Thoracic aorta (tissue), 2 donors: Measurements from ENCODE around the gene CDC42EP2. TPM values are rescaled to one million over a fixed set of nuclear protein-coding genes. Genes with fewer than 3 reads are reported as not detected.

Experiments
- ATAC-seq: fragments of 150-250 bp; one replicate; pipeline ENCODE4 v1.8.0; 2017; ENCODE audit warnings: low read depth; ENCODE audit not compliant: insufficient number of reproducible peaks, low FRiP score
- DNase-seq: peaks from one replicate; pipeline ENCODE4 v3.0.0-alpha.2; 2020; ENCODE audit warnings: low spot score
- H3K27ac ChIP-seq, 2 donors: fragments of 200-600 bp; sonication (generic); 1 replicate in 1 of 2; 2 replicates in 1 of 2; pipeline ENCODE4 v1.5.1; 2016; ENCODE audit warnings: mild to moderate bottlenecking in 2 of 2, moderate library complexity in 2 of 2
- H3K27me3 ChIP-seq: fragments of 200-600 bp; sonication (generic); replicated peaks from 2 replicates; pipeline ENCODE4 v1.6.0; 2016; ENCODE audit warnings: mild to moderate bottlenecking; ENCODE audit not compliant: insufficient read depth
- H3K36me3 ChIP-seq: fragments of 200-600 bp; sonication (generic); one replicate; pipeline ENCODE4 v1.5.1; 2016
- H3K4me1 ChIP-seq, 2 donors: fragments of 200-600 bp; sonication (generic); 1 replicate in 1 of 2; 2 replicates in 1 of 2; pipeline versions ENCODE4 v1.5.1 to v1.6.0; 2016; ENCODE audit warnings: low read depth in 2 of 2, mild to moderate bottlenecking in 1 of 2; ENCODE audit not compliant: control insufficient read depth in 1 of 2
- H3K4me3 ChIP-seq: fragments of 200-600 bp; sonication (generic); 2 replicates; pipeline ENCODE4 v1.5.1; 2016; ENCODE audit warnings: mild to moderate bottlenecking
- H3K9me3 ChIP-seq: fragments of 200-600 bp; sonication (generic); 2 replicates; pipeline ENCODE4 v1.5.1; 2016
- CTCF ChIP-seq: fragments of 200-600 bp; sonication (generic); IDR thresholded peaks from one replicate; pipeline ENCODE4 v1.5.1; 2019; ENCODE audit warnings: antibody characterized with exemption
- total RNA-seq, 2 donors: library from RNA; depleted of rRNA; stranded (reverse); fragments of >200 nt; gene quantifications; one replicate each; pipeline versions ENCODE4 v1.1.0 to v1.2.3, GENCODE V29; 2016

CDC42EP2 gene
- total RNA-seq, 2 donors from 2014 or later: 8.5 to 18.7 TPM

GRCh38 chr11:65309006-65309405 is 5.7 kb upstream of the CDC42EP2 start:
- H3K36me3 ChIP-seq: no peaks in the 10 kb centered on the region
- TF ChIP-seq CTCF: no peak
- no peak overlapping the region for H3K27ac ChIP-seq
- no peak overlapping the region for H3K4me3 ChIP-seq
- H3K4me1 ChIP-seq: peaks cover 4 to 23% of the 10 kb centered on the region in 2 donors
- H3K9me3 ChIP-seq: no peaks in the 10 kb centered on the region
- ATAC-seq (no peak), DNase-seq (no peak)
- H3K27me3 ChIP-seq: no peaks in the 10 kb centered on the region

GRCh38 chr11:65310215-65310614 is 4.5 kb upstream of the CDC42EP2 start:
- H3K36me3 ChIP-seq: no peaks in the 10 kb centered on the region
- peaks cover 2 to 24% of the 10 kb centered on the region in 2 donors for H3K4me1 ChIP-seq
- no peak for DNase-seq
- no peak for ATAC-seq
- no peaks in the 10 kb centered on the region for H3K27me3 ChIP-seq
- H3K9me3 ChIP-seq: no peaks in the 10 kb centered on the region
- H3K27ac ChIP-seq: no peak overlapping the region
- H3K4me3 ChIP-seq: no peak overlapping the region
- no peak for TF ChIP-seq CTCF

- Histone ChIP-seq H3K4me1 (peaks cover 0 to 22% of the 10 kb centered on the region in 2 donors), H3K27me3 (no peaks in the 10 kb centered on the region), H3K9me3 (no peaks in the 10 kb centered on the region), H3K36me3 (no peaks in the 10 kb centered on the region), H3K4me3 (no peak overlapping the region), H3K27ac (no peak overlapping the region)
- ATAC-seq (no peak), DNase-seq (no peak)
- no peak for TF ChIP-seq CTCF
These were observed 3.9 kb upstream of the CDC42EP2 start for GRCh38 chr11:65310736-65311135.

GRCh38 chr11:65311170-65311678 is 3.4 kb upstream of the CDC42EP2 start:
- DNase-seq (no peak), ATAC-seq (no peak)
- no peaks in the 10 kb centered on the region for H3K27me3 ChIP-seq
- H3K27ac ChIP-seq: no peak overlapping the region
- no peaks in the 10 kb centered on the region for H3K9me3 ChIP-seq
- no peaks in the 10 kb centered on the region for H3K36me3 ChIP-seq
- H3K4me3 ChIP-seq: no peak overlapping the region
- no peak for TF ChIP-seq CTCF
- peaks cover 0 to 22% of the 10 kb centered on the region in 2 donors for H3K4me1 ChIP-seq

- Histone ChIP-seq H3K4me3 (peak overlapping the region; percentile 99), H3K36me3 (no peaks in the 10 kb centered on the region), H3K27me3 (no peaks in the 10 kb centered on the region), H3K9me3 (no peaks in the 10 kb centered on the region), H3K27ac (peak overlapping the region; percentile 81), H3K4me1 (peaks cover 0 to 27% of the 10 kb centered on the region in 2 donors)
- no peak for DNase-seq
- peak; percentile 97 for TF ChIP-seq CTCF
- ATAC-seq: peak; percentile 45
These were observed 669 bp downstream of the CDC42EP2 start for GRCh38 chr11:65315204-65315865.
